ENCODE measurements around the gene ESPNL. TPM values are rescaled to one million over a fixed set of nuclear protein-coding genes. Genes with fewer than 3 reads are reported as not detected.

Gene ESPNL
- total RNA-seq, 1 experiment from 2014 or later = 0.19 TPM

GRCh38 chr2:238105506-238106338, 5.6 kb downstream of the ESPNL start:
- no peaks in the 10 kb centered on the region for H3K4me1 Mint-ChIP-seq (ENCODE audit: low read depth, unreplicated experiment)
- peaks cover 35% of the 10 kb centered on the region for H3K27me3 Mint-ChIP-seq (ENCODE audit: unreplicated experiment)
- no peaks in the 10 kb centered on the region for H3K36me3 Mint-ChIP-seq (ENCODE audit: insufficient read depth, unreplicated experiment)
- TF ChIP-seq CTCF (IDR thresholded peaks at IDR 0.05; ENCODE audit: unreplicated experiment) = no peak
- H3K27ac Mint-ChIP-seq (ENCODE audit: unreplicated experiment) = no peak overlapping the region
- no TSS peak for BruUV-seq (replicated peaks)
- intact Hi-C loops (cut with micrococcal nuclease; ENCODE audit: unreplicated experiment) = loop anchor here (1.0 kb wide), 1 partner anchor 247 kb away; no protein-coding TSS in a partner anchor
- H3K9me3 Mint-ChIP-seq (ENCODE audit: low read depth, unreplicated experiment) = no peaks in the 10 kb centered on the region
- H3K4me3 Mint-ChIP-seq (ENCODE audit: low read depth, unreplicated experiment) = no peak overlapping the region
- DNase-seq = no peak
- CTCF ChIA-PET = interaction anchor here (1.2 kb wide), 1 partner anchor 247 kb away, joined by 7 read pairs; no protein-coding TSS in a partner anchor

- no peaks in the 10 kb centered on the region for H3K9me3 Mint-ChIP-seq (ENCODE audit: low read depth, unreplicated experiment)
- no peak for DNase-seq
- no peak for TF ChIP-seq CTCF (IDR thresholded peaks at IDR 0.05; ENCODE audit: unreplicated experiment)
- no peak overlapping the region for H3K27ac Mint-ChIP-seq (ENCODE audit: unreplicated experiment)
- intact Hi-C loops (cut with micrococcal nuclease; ENCODE audit: unreplicated experiment) = loop anchor here (1.0 kb wide), 1 partner anchor 248 kb away; no protein-coding TSS in a partner anchor
- H3K27me3 Mint-ChIP-seq (ENCODE audit: unreplicated experiment) = peaks cover 35% of the 10 kb centered on the region
- no peak overlapping the region for H3K4me3 Mint-ChIP-seq (ENCODE audit: low read depth, unreplicated experiment)
- no peaks in the 10 kb centered on the region for H3K4me1 Mint-ChIP-seq (ENCODE audit: low read depth, unreplicated experiment)
- no TSS peak for BruUV-seq (replicated peaks)
- CTCF ChIA-PET = no interaction called here
- H3K36me3 Mint-ChIP-seq (ENCODE audit: insufficient read depth, unreplicated experiment) = no peaks in the 10 kb centered on the region
These were observed 6.2 kb downstream of the ESPNL start for GRCh38 chr2:238106339-238106697.

- Mint-ChIP-seq H3K9me3 (ENCODE audit: low read depth, unreplicated experiment) (no peaks in the 10 kb centered on the region), H3K27ac (ENCODE audit: unreplicated experiment) (no peak overlapping the region), H3K4me1 (ENCODE audit: low read depth, unreplicated experiment) (no peaks in the 10 kb centered on the region), H3K27me3 (ENCODE audit: unreplicated experiment) (peaks cover 35% of the 10 kb centered on the region), H3K36me3 (ENCODE audit: insufficient read depth, unreplicated experiment) (no peaks in the 10 kb centered on the region), H3K4me3 (ENCODE audit: low read depth, unreplicated experiment) (no peak overlapping the region)
- CTCF ChIA-PET = no interaction called here
- peak; percentile 25 for TF ChIP-seq CTCF (IDR thresholded peaks at IDR 0.05; ENCODE audit: unreplicated experiment)
- no TSS peak for BruUV-seq (replicated peaks)
- peak; percentile 32 for DNase-seq
- intact Hi-C loops (cut with micrococcal nuclease; ENCODE audit: unreplicated experiment) = loop anchor here (1.0 kb wide), 1 partner anchor 249 kb away; no protein-coding TSS in a partner anchor
These were observed 6.8 kb downstream of the ESPNL start for GRCh38 chr2:238106698-238107524.

- no peak for TF ChIP-seq CTCF (IDR thresholded peaks at IDR 0.05; ENCODE audit: unreplicated experiment)
- Mint-ChIP-seq H3K4me1 (ENCODE audit: low read depth, unreplicated experiment) (no peaks in the 10 kb centered on the region), H3K36me3 (ENCODE audit: insufficient read depth, unreplicated experiment) (no peaks in the 10 kb centered on the region), H3K9me3 (ENCODE audit: low read depth, unreplicated experiment) (no peaks in the 10 kb centered on the region), H3K27ac (ENCODE audit: unreplicated experiment) (no peak overlapping the region), H3K4me3 (ENCODE audit: low read depth, unreplicated experiment) (no peak overlapping the region), H3K27me3 (ENCODE audit: unreplicated experiment) (peaks cover 35% of the 10 kb centered on the region)
- CTCF ChIA-PET = no interaction called here
- intact Hi-C loops (cut with micrococcal nuclease; ENCODE audit: unreplicated experiment) = no loop called here
- no TSS peak for BruUV-seq (replicated peaks)
- DNase-seq = no peak
These were observed 7.6 kb downstream of the ESPNL start for GRCh38 chr2:238107525-238108422.

Measured in Calu3 (cell line).